Measurements from ENCODE around the gene USH1G. TPM values are rescaled to one million over a fixed set of nuclear protein-coding genes. Genes with fewer than 3 reads are reported as not detected.

USH1G gene
- polyA plus RNA-seq, 1 donor (not counting 4 experiments of a cell fraction or from before 2014, with no cell fraction given): 0.34 TPM

DNA sequence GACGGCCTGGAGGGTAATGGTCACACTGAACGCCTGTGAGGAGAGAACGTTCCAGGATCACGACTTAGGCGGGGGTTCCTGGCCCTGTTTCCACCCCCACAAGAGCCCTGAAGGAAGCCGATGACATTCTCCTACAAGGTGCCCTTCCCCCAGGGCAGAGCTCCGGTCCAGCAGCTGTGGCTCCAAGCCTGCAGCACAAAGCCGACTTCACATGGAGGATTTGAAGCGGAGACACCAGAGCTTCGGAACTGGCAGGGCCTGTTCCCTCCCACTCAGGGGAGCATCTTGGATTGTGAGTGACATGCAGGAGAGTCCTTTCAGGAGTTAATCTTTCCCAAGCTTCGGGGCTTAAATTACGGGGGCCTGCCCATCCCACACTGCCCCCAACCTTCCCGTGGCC lies 34.6 kb downstream of the USH1G start:
- FAIRE-seq: no peak
- no peak for TF ChIP-seq EZH2 (IDR thresholded peaks at IDR 0.05; ENCODE audit: low read length)
- TF ChIP-seq CTCF (optimal IDR thresholded peaks at IDR 0.05 in 1 of 3, IDR thresholded peaks at IDR 0.05 in 1 of 3, conservative IDR thresholded peaks at IDR 0.05 in 1 of 3; ENCODE audit: extremely low read depth in 1 of 3, insufficient read depth in 2 of 3, low read length in 3 of 3): no peak
- dilution Hi-C loops (cut with MboI; ENCODE audit: extremely low pct_ligation_motif_present, low sequenced_read_pairs): no loop called here
- Histone ChIP-seq H3K27me3 (ENCODE audit: control insufficient read depth, extremely low read depth, insufficient read depth, low read length) (peaks cover 19% of the 10 kb centered on the region), H3K9me3 (ENCODE audit: control insufficient read depth, low read depth, low read length) (no peaks in the 10 kb centered on the region), H2AFZ (ENCODE audit: control insufficient read depth, low read length) (no peak overlapping the region), H3K9ac (ENCODE audit: control insufficient read depth, extremely low read depth, insufficient read depth, low read length) (no peak overlapping the region), H3K9me1 (ENCODE audit: control insufficient read depth, extremely low read depth, insufficient read depth, low read length) (no peaks in the 10 kb centered on the region), H3K4me3 (ENCODE audit: control insufficient read depth in 2 of 3, extremely low read depth in 1 of 3, insufficient read depth in 2 of 3, low read depth in 1 of 3, low read length in 3 of 3) (no peak overlapping the region), H3K4me1 (ENCODE audit: control insufficient read depth, extremely low read depth, insufficient read depth, low read length) (no peaks in the 10 kb centered on the region), H3K79me2 (ENCODE audit: control insufficient read depth, insufficient read depth, low read length) (no peaks in the 10 kb centered on the region), H4K20me1 (ENCODE audit: control insufficient read depth, extremely low read depth, insufficient read depth, low read length) (no peaks in the 10 kb centered on the region), H3K36me3 (ENCODE audit: control insufficient read depth in 2 of 2, extremely low read depth in 1 of 2, insufficient read depth in 2 of 2, low read length in 2 of 2) (no peaks in the 10 kb centered on the region), H3K4me2 (ENCODE audit: control insufficient read depth, extremely low read depth, insufficient read depth, low read depth, low read length) (no peak overlapping the region), H3K27ac (ENCODE audit: control insufficient read depth, insufficient read depth, low read length) (no peak overlapping the region)
- DNase-seq (ENCODE audit: low read depth, low spot score): no peak

- TF ChIP-seq CTCF (optimal IDR thresholded peaks at IDR 0.05 in 1 of 3, IDR thresholded peaks at IDR 0.05 in 1 of 3, conservative IDR thresholded peaks at IDR 0.05 in 1 of 3; ENCODE audit: extremely low read depth in 1 of 3, insufficient read depth in 2 of 3, low read length in 3 of 3) (no peak), EZH2 (IDR thresholded peaks at IDR 0.05; ENCODE audit: low read length) (no peak)
- no peaks in the 10 kb centered on the region for H3K36me3 ChIP-seq (ENCODE audit: control insufficient read depth in 2 of 2, extremely low read depth in 1 of 2, insufficient read depth in 2 of 2, low read length in 2 of 2)
- H3K4me1 ChIP-seq (ENCODE audit: control insufficient read depth, extremely low read depth, insufficient read depth, low read length): peaks cover 4% of the 10 kb centered on the region
- H3K79me2 ChIP-seq (ENCODE audit: control insufficient read depth, insufficient read depth, low read length): no peaks in the 10 kb centered on the region
- H3K27ac ChIP-seq (ENCODE audit: control insufficient read depth, insufficient read depth, low read length): no peak overlapping the region
- FAIRE-seq: no peak
- H3K9ac ChIP-seq (ENCODE audit: control insufficient read depth, extremely low read depth, insufficient read depth, low read length): no peak overlapping the region
- no peak overlapping the region for H2AFZ ChIP-seq (ENCODE audit: control insufficient read depth, low read length)
- H3K4me3 ChIP-seq (ENCODE audit: control insufficient read depth in 2 of 3, extremely low read depth in 1 of 3, insufficient read depth in 2 of 3, low read depth in 1 of 3, low read length in 3 of 3): no peak overlapping the region
- H3K4me2 ChIP-seq (ENCODE audit: control insufficient read depth, extremely low read depth, insufficient read depth, low read depth, low read length): no peak overlapping the region
- DNase-seq (ENCODE audit: low read depth, low spot score): no peak
- no peaks in the 10 kb centered on the region for H4K20me1 ChIP-seq (ENCODE audit: control insufficient read depth, extremely low read depth, insufficient read depth, low read length)
- H3K9me1 ChIP-seq (ENCODE audit: control insufficient read depth, extremely low read depth, insufficient read depth, low read length): no peaks in the 10 kb centered on the region
- dilution Hi-C loops (cut with MboI; ENCODE audit: extremely low pct_ligation_motif_present, low sequenced_read_pairs): no loop called here
- no peaks in the 10 kb centered on the region for H3K27me3 ChIP-seq (ENCODE audit: control insufficient read depth, extremely low read depth, insufficient read depth, low read length)
- H3K9me3 ChIP-seq (ENCODE audit: control insufficient read depth, low read depth, low read length): no peaks in the 10 kb centered on the region
These were observed 39.8 kb downstream of the USH1G start for GRCh38 chr17:74883241-74883745.

All from keratinocyte (primary cell).